Suprapubic skin (tissue), 4 donors: ENCODE measurements around the gene MAST4.

Source experiments
- CTCF ChIP-seq, 2 donors: fragments of 200-600 bp in 1 of 2; fragments of 450-650 bp in 1 of 2; sonication (generic) in 1 of 2; IDR thresholded peaks; one replicate each; pipeline ENCODE4 v1.5.1; 2016 to 2019; ENCODE audit warnings: antibody characterized with exemption in 2 of 2, mild to moderate bottlenecking in 1 of 2, moderate library complexity in 1 of 2
- EP300 ChIP-seq: sonication (generic); formaldehyde crosslinking; IDR thresholded peaks from one replicate; pipeline ENCODE4 v1.6.1; 2017; ENCODE audit warnings: antibody characterized with exemption
- POLR2A ChIP-seq, 2 donors: fragments of 450-650 bp; IDR thresholded peaks; one replicate each; pipeline ENCODE4 v1.6.1; 2017; ENCODE audit warnings: antibody characterized with exemption in 2 of 2, mild to moderate bottlenecking in 2 of 2, moderate library complexity in 2 of 2
- POLR2AphosphoS5 ChIP-seq, 3 donors: sonication (generic); formaldehyde crosslinking; IDR thresholded peaks; one replicate each; pipeline ENCODE4 v1.6.1; 2017; ENCODE audit warnings: antibody characterized with exemption in 3 of 3

DNA sequence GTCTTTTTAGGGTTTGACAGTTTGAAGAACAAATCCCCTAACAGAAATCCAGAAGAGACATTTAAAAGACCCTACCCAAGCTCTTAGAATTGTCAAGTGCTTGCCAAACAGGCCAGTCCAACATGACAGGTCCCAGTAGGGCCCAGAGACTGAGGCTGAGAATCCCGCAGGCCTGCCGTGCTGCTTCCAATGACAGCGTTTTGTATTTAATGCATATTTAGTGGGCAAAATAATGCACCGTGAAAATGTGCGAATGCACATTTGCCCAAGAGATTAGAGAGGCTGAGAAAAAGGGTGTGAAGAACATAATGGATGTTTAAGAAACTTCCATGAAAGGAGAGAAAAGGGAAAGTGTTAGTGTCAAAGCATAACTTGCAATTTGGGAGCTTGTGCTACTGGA is 542.8 kb downstream of the MAST4 start:
- TF ChIP-seq POLR2A (IDR thresholded peaks at IDR 0.05) = no peak
- no peak for TF ChIP-seq CTCF (IDR thresholded peaks at IDR 0.05)
- no peak for TF ChIP-seq EP300
- TF ChIP-seq POLR2AphosphoS5 (IDR thresholded peaks at IDR 0.05) = no peak
